ENCODE data around the gene FN3KRP. TPM values are rescaled to one million over a fixed set of nuclear protein-coding genes. Genes with fewer than 3 reads are reported as not detected.

Gene FN3KRP
- total and polyA plus RNA-seq, 4 donors: 10.1 to 15.5 (median 11.0) TPM

DNA sequence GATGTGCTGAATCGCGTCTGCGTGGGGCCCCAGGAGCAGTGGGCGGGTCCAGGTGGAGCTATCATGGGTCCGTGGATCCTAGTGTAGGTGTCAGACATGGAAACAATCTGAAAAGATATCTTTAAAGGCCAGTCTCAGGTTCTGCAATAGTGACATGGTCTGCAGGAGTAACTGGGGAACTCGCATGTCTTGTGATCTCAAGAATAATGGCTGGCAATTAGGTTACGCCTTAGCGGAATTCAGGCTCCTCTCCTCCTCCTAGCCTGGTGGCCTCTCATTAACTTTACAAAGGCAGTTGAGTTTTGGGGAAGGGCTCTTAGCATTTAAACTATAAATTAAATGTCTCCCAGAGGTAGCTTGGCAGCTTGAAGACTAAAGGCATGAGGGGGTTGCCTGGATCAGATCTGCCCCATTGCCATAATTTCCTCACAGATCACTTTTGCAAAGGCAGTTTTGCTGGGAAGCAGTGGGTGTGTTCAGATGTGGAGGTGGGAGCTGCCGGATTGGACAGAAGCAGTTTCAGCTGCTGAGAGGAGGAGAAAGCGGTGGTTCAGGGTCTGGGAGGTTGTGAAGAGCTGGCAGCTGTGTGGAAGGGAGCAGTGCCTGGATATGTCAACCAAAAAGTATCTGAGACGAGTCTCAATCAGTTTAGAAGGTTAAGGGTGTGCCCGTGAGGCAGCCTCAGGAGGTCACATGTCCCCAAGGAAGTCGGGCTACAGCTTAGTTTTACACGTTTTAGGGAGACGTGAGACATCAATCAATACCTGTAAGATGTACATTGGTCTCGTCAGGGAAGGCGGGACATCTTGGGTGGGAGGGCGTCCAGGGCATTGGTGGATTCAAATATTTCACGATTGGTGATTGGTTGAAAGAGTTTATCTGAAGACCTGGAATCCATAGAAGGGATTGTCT, 38.0 kb downstream of the FN3KRP start:
- WGBS: 86% methylated on average over 19 of the region's 19 CpGs
- TF ChIP-seq GABPA (IDR thresholded peaks at IDR 0.05 in 1 of 2, conservative IDR thresholded peaks at IDR 0.05 in 1 of 2) (no peak), RXRA (IDR thresholded peaks at IDR 0.05) (no peak), FOXA2 (IDR thresholded peaks at IDR 0.05) (no peak), EGR1 (IDR thresholded peaks at IDR 0.05; ENCODE audit: low read depth in 2 of 2) (no peak), HNF4A (conservative IDR thresholded peaks at IDR 0.05) (no peak), TAF1 (conservative IDR thresholded peaks at IDR 0.05) (no peak), NR2F2 (IDR thresholded peaks at IDR 0.05) (no peak), RAD21 (IDR thresholded peaks at IDR 0.05) (no peak), JUND (IDR thresholded peaks at IDR 0.05) (no peak), FOXA1 (IDR thresholded peaks at IDR 0.05) (no peak), HNF4G (IDR thresholded peaks at IDR 0.05) (no peak), SP1 (IDR thresholded peaks at IDR 0.05) (no peak)
- TF ChIP-seq, protein P1, sequence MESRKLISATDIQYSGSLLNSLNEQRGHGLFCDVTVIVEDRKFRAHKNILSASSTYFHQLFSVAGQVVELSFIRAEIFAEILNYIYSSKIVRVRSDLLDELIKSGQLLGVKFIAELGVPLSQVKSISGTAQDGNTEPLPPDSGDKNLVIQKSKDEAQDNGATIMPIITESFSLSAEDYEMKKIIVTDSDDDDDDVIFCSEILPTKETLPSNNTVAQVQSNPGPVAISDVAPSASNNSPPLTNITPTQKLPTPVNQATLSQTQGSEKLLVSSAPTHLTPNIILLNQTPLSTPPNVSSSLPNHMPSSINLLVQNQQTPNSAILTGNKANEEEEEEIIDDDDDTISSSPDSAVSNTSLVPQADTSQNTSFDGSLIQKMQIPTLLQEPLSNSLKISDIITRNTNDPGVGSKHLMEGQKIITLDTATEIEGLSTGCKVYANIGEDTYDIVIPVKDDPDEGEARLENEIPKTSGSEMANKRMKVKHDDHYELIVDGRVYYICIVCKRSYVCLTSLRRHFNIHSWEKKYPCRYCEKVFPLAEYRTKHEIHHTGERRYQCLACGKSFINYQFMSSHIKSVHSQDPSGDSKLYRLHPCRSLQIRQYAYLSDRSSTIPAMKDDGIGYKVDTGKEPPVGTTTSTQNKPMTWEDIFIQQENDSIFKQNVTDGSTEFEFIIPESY (IDR thresholded peaks at IDR 0.05): no peak
- TF ChIP-seq, protein P2, sequence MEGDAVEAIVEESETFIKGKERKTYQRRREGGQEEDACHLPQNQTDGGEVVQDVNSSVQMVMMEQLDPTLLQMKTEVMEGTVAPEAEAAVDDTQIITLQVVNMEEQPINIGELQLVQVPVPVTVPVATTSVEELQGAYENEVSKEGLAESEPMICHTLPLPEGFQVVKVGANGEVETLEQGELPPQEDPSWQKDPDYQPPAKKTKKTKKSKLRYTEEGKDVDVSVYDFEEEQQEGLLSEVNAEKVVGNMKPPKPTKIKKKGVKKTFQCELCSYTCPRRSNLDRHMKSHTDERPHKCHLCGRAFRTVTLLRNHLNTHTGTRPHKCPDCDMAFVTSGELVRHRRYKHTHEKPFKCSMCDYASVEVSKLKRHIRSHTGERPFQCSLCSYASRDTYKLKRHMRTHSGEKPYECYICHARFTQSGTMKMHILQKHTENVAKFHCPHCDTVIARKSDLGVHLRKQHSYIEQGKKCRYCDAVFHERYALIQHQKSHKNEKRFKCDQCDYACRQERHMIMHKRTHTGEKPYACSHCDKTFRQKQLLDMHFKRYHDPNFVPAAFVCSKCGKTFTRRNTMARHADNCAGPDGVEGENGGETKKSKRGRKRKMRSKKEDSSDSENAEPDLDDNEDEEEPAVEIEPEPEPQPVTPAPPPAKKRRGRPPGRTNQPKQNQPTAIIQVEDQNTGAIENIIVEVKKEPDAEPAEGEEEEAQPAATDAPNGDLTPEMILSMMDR (IDR thresholded peaks at IDR 0.05; ENCODE audit: low read depth, low read length, missing input control): no peak
- TF ChIP-seq, protein P3, sequence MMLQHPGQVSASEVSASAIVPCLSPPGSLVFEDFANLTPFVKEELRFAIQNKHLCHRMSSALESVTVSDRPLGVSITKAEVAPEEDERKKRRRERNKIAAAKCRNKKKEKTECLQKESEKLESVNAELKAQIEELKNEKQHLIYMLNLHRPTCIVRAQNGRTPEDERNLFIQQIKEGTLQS (IDR thresholded peaks at IDR 0.05): no peak
- TF ChIP-seq, protein P4, sequence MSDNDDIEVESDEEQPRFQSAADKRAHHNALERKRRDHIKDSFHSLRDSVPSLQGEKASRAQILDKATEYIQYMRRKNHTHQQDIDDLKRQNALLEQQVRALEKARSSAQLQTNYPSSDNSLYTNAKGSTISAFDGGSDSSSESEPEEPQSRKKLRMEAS (IDR thresholded peaks at IDR 0.05): no peak
- TF ChIP-seq, protein P5, sequence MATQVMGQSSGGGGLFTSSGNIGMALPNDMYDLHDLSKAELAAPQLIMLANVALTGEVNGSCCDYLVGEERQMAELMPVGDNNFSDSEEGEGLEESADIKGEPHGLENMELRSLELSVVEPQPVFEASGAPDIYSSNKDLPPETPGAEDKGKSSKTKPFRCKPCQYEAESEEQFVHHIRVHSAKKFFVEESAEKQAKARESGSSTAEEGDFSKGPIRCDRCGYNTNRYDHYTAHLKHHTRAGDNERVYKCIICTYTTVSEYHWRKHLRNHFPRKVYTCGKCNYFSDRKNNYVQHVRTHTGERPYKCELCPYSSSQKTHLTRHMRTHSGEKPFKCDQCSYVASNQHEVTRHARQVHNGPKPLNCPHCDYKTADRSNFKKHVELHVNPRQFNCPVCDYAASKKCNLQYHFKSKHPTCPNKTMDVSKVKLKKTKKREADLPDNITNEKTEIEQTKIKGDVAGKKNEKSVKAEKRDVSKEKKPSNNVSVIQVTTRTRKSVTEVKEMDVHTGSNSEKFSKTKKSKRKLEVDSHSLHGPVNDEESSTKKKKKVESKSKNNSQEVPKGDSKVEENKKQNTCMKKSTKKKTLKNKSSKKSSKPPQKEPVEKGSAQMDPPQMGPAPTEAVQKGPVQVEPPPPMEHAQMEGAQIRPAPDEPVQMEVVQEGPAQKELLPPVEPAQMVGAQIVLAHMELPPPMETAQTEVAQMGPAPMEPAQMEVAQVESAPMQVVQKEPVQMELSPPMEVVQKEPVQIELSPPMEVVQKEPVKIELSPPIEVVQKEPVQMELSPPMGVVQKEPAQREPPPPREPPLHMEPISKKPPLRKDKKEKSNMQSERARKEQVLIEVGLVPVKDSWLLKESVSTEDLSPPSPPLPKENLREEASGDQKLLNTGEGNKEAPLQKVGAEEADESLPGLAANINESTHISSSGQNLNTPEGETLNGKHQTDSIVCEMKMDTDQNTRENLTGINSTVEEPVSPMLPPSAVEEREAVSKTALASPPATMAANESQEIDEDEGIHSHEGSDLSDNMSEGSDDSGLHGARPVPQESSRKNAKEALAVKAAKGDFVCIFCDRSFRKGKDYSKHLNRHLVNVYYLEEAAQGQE (IDR thresholded peaks at IDR 0.05): no peak
- Histone ChIP-seq H3K4me3 (ENCODE audit: low read depth in 1 of 3, low read length in 3 of 3) (no peak overlapping the region), H3K9me3 (ENCODE audit: control insufficient read depth in 4 of 4, low read length in 3 of 4) (no peaks in the 10 kb centered on the region), H3K27ac (ENCODE audit: low read depth in 1 of 2, low read length in 2 of 2) (no peak overlapping the region), H3K9ac (ENCODE audit: low read depth in 1 of 2, low read length in 2 of 2) (no peak overlapping the region), H3K4me1 (ENCODE audit: control insufficient read depth in 4 of 4, insufficient read depth in 4 of 4, low read length in 3 of 4) (peaks cover 5 to 16% (median 12%) of the 10 kb centered on the region in 4 donors), H3K27me3 (ENCODE audit: control insufficient read depth in 4 of 4, insufficient read depth in 4 of 4, low read length in 3 of 4) (no peaks in the 10 kb centered on the region), H3K36me3 (ENCODE audit: control insufficient read depth in 4 of 4, insufficient read depth in 3 of 4, low read depth in 1 of 4, low read length in 3 of 4) (peaks cover 0 to 2% (median 0%) of the 10 kb centered on the region in 4 donors)
- DNase-seq (ENCODE audit: low spot score): no peak

All from liver (tissue), 9 donors.